Loucy (cell line): Measurements from ENCODE around the gene HIP1.
"Not testable (repeated sequence)": the region's sequence is repeated elsewhere in the genome, so short reads cannot be mapped to it uniquely, and the experiment has no call there.

Experiments
- H2AFZ ChIP-seq: fragments of 200-600 bp; sonication (generic); 2 replicates; pipeline ENCODE4 v1.6.0; 2016; ENCODE audit warnings: antibody characterized with exemption, mild to moderate bottlenecking, low read length, moderate library complexity
- H3F3A ChIP-seq: fragments of 200-600 bp; 2 replicates; pipeline ENCODE4 v1.6.0; 2016; ENCODE audit warnings: antibody characterized with exemption, low read depth, mild to moderate bottlenecking
- H3K27me3 ChIP-seq: fragments of 200-600 bp; sonication (generic); 2 replicates; pipeline ENCODE4 v1.6.1; 2014; ENCODE audit warnings: low read length, mild to moderate bottlenecking; ENCODE audit not compliant: insufficient read depth, poor library complexity, severe bottlenecking
- H3K36me3 ChIP-seq: fragments of 200-600 bp; sonication (generic); 2 replicates; pipeline ENCODE4 v1.6.1; 2016; ENCODE audit warnings: low read length; ENCODE audit not compliant: insufficient read depth
- H3K4me1 ChIP-seq: fragments of 200-600 bp; sonication (generic); 2 replicates; pipeline ENCODE4 v1.5.1; 2014; ENCODE audit warnings: low read length, mild to moderate bottlenecking; ENCODE audit not compliant: insufficient read depth, poor library complexity, severe bottlenecking
- H3K4me2 ChIP-seq: fragments of 200-600 bp; sonication (generic); 2 replicates; pipeline ENCODE4 v1.6.0; 2014; ENCODE audit warnings: antibody characterized with exemption, low read length, low read depth, mild to moderate bottlenecking; ENCODE audit not compliant: poor library complexity, severe bottlenecking
- H3K4me3 ChIP-seq: fragments of 200-600 bp; sonication (generic); 2 replicates; pipeline ENCODE4 v1.5.1; 2014; ENCODE audit warnings: low read length, mild to moderate bottlenecking, mixed read lengths; ENCODE audit not compliant: poor library complexity, severe bottlenecking
- H3K79me2 ChIP-seq: fragments of 200-600 bp; sonication (generic); 2 replicates; pipeline ENCODE4 v1.6.1; 2014; ENCODE audit warnings: low read length; ENCODE audit not compliant: insufficient read depth
- H3K9ac ChIP-seq: fragments of 200-600 bp; sonication (generic); 2 replicates; pipeline ENCODE4 v1.6.0; 2014; ENCODE audit warnings: mild to moderate bottlenecking, low read depth, low read length, moderate library complexity; ENCODE audit not compliant: poor library complexity, severe bottlenecking
- H3K9me2 ChIP-seq: fragments of 200-600 bp; sonication (generic); replicated peaks from 2 replicates; pipeline ENCODE4 v1.6.1; 2016; ENCODE audit warnings: low read depth, low read length, mixed read lengths
- H3K9me3 ChIP-seq: fragments of 200-600 bp; sonication (generic); 2 replicates; pipeline ENCODE4 v1.6.1; 2014; ENCODE audit warnings: mild to moderate bottlenecking, antibody characterized with exemption, low read length, low read depth; ENCODE audit not compliant: insufficient read depth
- H4K20me1 ChIP-seq: fragments of 200-600 bp; sonication (generic); 2 replicates; pipeline ENCODE4 v1.6.0; 2014; ENCODE audit warnings: antibody characterized with exemption, low read length, mild to moderate bottlenecking; ENCODE audit not compliant: insufficient read depth, poor library complexity, severe bottlenecking
- CTCF ChIP-seq: fragments of 200-600 bp; sonication (generic); conservative IDR thresholded peaks from 2 replicates; pipeline ENCODE4 v1.5.1; 2014; ENCODE audit warnings: mild to moderate bottlenecking, antibody characterized with exemption, low read length
- EZH2phosphoT487 ChIP-seq: fragments of 200-600 bp; IDR thresholded peaks from 2 replicates; pipeline ENCODE4 v1.6.1; 2018; ENCODE audit warnings: antibody characterized with exemption, mild to moderate bottlenecking, moderate library complexity, borderline replicate concordance

Gene HIP1

GRCh38 chr7:75776295-75776971, 37.7 kb upstream of the HIP1 start:
- Histone ChIP-seq H2AFZ (no peak overlapping the region), H3K9me2 (no peaks in the 10 kb centered on the region), H3K27me3 (no peaks in the 10 kb centered on the region), H3K79me2 (no peaks in the 10 kb centered on the region), H3K4me2 (no peak overlapping the region), H3K4me1 (peaks cover 19% of the 10 kb centered on the region), H3K36me3 (no peaks in the 10 kb centered on the region), H4K20me1 (no peaks in the 10 kb centered on the region), H3K4me3 (no peak overlapping the region), H3K9me3 (no peaks in the 10 kb centered on the region), H3K9ac (no peak overlapping the region), H3F3A (no peaks in the 10 kb centered on the region)
- TF ChIP-seq CTCF (peak; percentile 29), EZH2phosphoT487 (no peak)

- not testable (repeated sequence) for H3K4me2 ChIP-seq, H3K36me3 ChIP-seq, H3F3A ChIP-seq, H3K79me2 ChIP-seq, H3K9ac ChIP-seq, H2AFZ ChIP-seq, H3K4me3 ChIP-seq, H3K27me3 ChIP-seq, H3K9me2 ChIP-seq, H4K20me1 ChIP-seq, H3K9me3 ChIP-seq
- peaks cover 19% of the 10 kb centered on the region for H3K4me1 ChIP-seq
Observed at GRCh38 chr7:75773958-75774357, 35.2 kb upstream of the HIP1 start.

- Histone ChIP-seq H3K4me2 (no peak within 1 kb of the TSS), H3K4me3 (no peak within 1 kb of the TSS), H3F3A (no peaks in the 10 kb centered on the region), H3K27me3 (no peaks in the 10 kb centered on the region), H4K20me1 (no peaks in the 10 kb centered on the region), H3K4me1 (peaks cover 19% of the 10 kb centered on the region), H3K9me3 (no peaks in the 10 kb centered on the region), H3K36me3 (no peaks in the 10 kb centered on the region), H3K9ac (no peak within 1 kb of the TSS), H2AFZ (no peak within 1 kb of the TSS), H3K9me2 (no peaks in the 10 kb centered on the region), H3K79me2 (no peaks in the 10 kb centered on the region)
- TF ChIP-seq EZH2phosphoT487 (no peak), CTCF (no peak)
Observed at GRCh38 chr7:75772081-75773077, 33.6 kb upstream of the HIP1 start, which contains the start of gene CCL26. Gene CCL26 (minus strand): TSS chr7:75772211. CDS start chr7:75772176, 35 bp downstream.
